SK-N-SH treated with all-trans-retinoic acid at 6 μM for 48 hours (cell line): ENCODE results near the gene ADGRG1.

Source experiments
- ATAC-seq: fragments of 200-7000 bp; cut with Tn5 transposase; 3 replicates; pipeline ENCODE4 v1.9.1; 2020; ENCODE audit warnings: mild to moderate bottlenecking, moderate library complexity
- ARNTL ChIP-seq: fragments of 450-650 bp; formaldehyde crosslinking; IDR thresholded peaks from 2 replicates; pipeline ENCODE4 v1.5.0; 2020; ENCODE audit warnings: low read depth, mild to moderate bottlenecking, moderate library complexity, borderline replicate concordance
- CREB5 ChIP-seq: fragments of 250-450 bp; sonication (Bioruptor Pico); IDR thresholded peaks from 2 replicates; pipeline ENCODE4 v1.5.1; 2020; ENCODE audit warnings: low read depth, mild to moderate bottlenecking, moderate library complexity
- CSDC2 ChIP-seq: fragments of 250-450 bp; sonication (Bioruptor Pico); IDR thresholded peaks from 2 replicates; pipeline ENCODE4 v1.5.0; 2020; ENCODE audit warnings: mild to moderate bottlenecking, moderate library complexity
- CSRNP3 ChIP-seq: fragments of 250-450 bp; sonication (Bioruptor Pico); IDR thresholded peaks from 2 replicates; pipeline ENCODE4 v1.5.1; 2021; ENCODE audit warnings: mild to moderate bottlenecking, moderate library complexity
- ESRRG ChIP-seq: fragments of 250-450 bp; sonication (Bioruptor Pico); IDR thresholded peaks from 2 replicates; pipeline ENCODE4 v1.6.1; 2021; ENCODE audit warnings: mild to moderate bottlenecking
- GLIS3 ChIP-seq: fragments of 250-450 bp; sonication (Bioruptor Pico); IDR thresholded peaks from 2 replicates; pipeline ENCODE4 v1.5.0; 2020; ENCODE audit warnings: mild to moderate bottlenecking, moderate library complexity
- OSR1 ChIP-seq: fragments of 250-450 bp; sonication (Bioruptor Pico); IDR thresholded peaks from 2 replicates; pipeline ENCODE4 v1.8.0; 2022; ENCODE audit warnings: moderate library complexity, mild to moderate bottlenecking, inconsistent platforms
- PATZ1 ChIP-seq: fragments of 250-450 bp; sonication (Bioruptor Pico); IDR thresholded peaks from 2 replicates; pipeline ENCODE4 v1.8.0; 2020; ENCODE audit warnings: mild to moderate bottlenecking, moderate library complexity, borderline replicate concordance
- PPARA ChIP-seq: fragments of 250-450 bp; sonication (Bioruptor Pico); IDR thresholded peaks from 2 replicates; pipeline ENCODE4 v1.5.0; 2020; ENCODE audit warnings: mild to moderate bottlenecking, borderline replicate concordance
- SNAI2 ChIP-seq: fragments of 250-450 bp; sonication (Bioruptor Pico); IDR thresholded peaks from 2 replicates; pipeline ENCODE4 v1.5.0; 2020; ENCODE audit warnings: mild to moderate bottlenecking, moderate library complexity
- TCF4 ChIP-seq: fragments of 250-450 bp; sonication (Bioruptor Pico); IDR thresholded peaks from 2 replicates; pipeline ENCODE4 v1.8.0; 2021; ENCODE audit warnings: mild to moderate bottlenecking, moderate library complexity, borderline replicate concordance
- TSHZ2 ChIP-seq: fragments of 250-450 bp; sonication (Bioruptor Pico); IDR thresholded peaks from 2 replicates; pipeline ENCODE4 v1.5.0; 2020; ENCODE audit warnings: mild to moderate bottlenecking, moderate library complexity
- ZC3H10 ChIP-seq: fragments of 250-450 bp; sonication (Bioruptor Pico); IDR thresholded peaks from 2 replicates; pipeline ENCODE4 v1.5.1; 2021; ENCODE audit warnings: mild to moderate bottlenecking, moderate library complexity
- ZFP3 ChIP-seq: fragments of 250-450 bp; sonication (Bioruptor Pico); IDR thresholded peaks from 2 replicates; pipeline ENCODE4 v1.5.0; 2020; ENCODE audit warnings: mild to moderate bottlenecking, moderate library complexity
- ZFP30 ChIP-seq: fragments of 450-650 bp; formaldehyde crosslinking; IDR thresholded peaks from 2 replicates; pipeline ENCODE4 v1.5.0; 2022; ENCODE audit warnings: mild to moderate bottlenecking, moderate library complexity
- ZNF565 ChIP-seq: fragments of 450-650 bp; formaldehyde crosslinking; conservative IDR thresholded peaks from 2 replicates; pipeline ENCODE4 v1.5.0; 2020; ENCODE audit warnings: low read depth, mild to moderate bottlenecking, moderate library complexity
- ZNF70 ChIP-seq: fragments of 450-650 bp; formaldehyde crosslinking; IDR thresholded peaks from 2 replicates; pipeline ENCODE4 v1.5.0; 2020; ENCODE audit warnings: mild to moderate bottlenecking, moderate library complexity

Gene ADGRG1

GRCh38 chr16:57640185-57640584, 11.8 kb downstream of the ADGRG1 start:
- TF ChIP-seq PPARA (CRISPR knock-in tag) (no peak), PATZ1 (CRISPR knock-in tag) (no peak), ZNF70 (no peak), CSDC2 (no peak), ZFP30 (CRISPR knock-in tag) (no peak), ESRRG (no peak), CREB5 (CRISPR knock-in tag) (no peak), SNAI2 (CRISPR knock-in tag) (no peak)

GRCh38 chr16:57640612-57641011, 12.2 kb downstream of the ADGRG1 start:
- TF ChIP-seq TCF4 (CRISPR knock-in tag) (no peak), CREB5 (CRISPR knock-in tag) (no peak), CSRNP3 (CRISPR knock-in tag) (no peak), ARNTL (CRISPR knock-in tag) (no peak), ZFP30 (CRISPR knock-in tag) (no peak), ZC3H10 (no peak), ZNF70 (no peak), TSHZ2 (CRISPR knock-in tag) (no peak), GLIS3 (CRISPR knock-in tag) (no peak), CSDC2 (no peak)
- ATAC-seq, result no peak

More at GRCh38 chr16:57640185-57640584, 11.8 kb downstream of the ADGRG1 start:
- ATAC-seq, result no peak

- TF ChIP-seq ZC3H10 (no peak), TCF4 (CRISPR knock-in tag) (no peak), OSR1 (CRISPR knock-in tag) (no peak), ARNTL (CRISPR knock-in tag) (no peak), ESRRG (no peak), ZFP3 (CRISPR knock-in tag) (no peak), ZNF565 (CRISPR knock-in tag) (no peak), CREB5 (CRISPR knock-in tag) (no peak)
- ATAC-seq, result no peak
Observed at GRCh38 chr16:57642160-57643135, 14.0 kb downstream of the ADGRG1 start.
